ENCODE data around the gene STAC2.

DNA sequence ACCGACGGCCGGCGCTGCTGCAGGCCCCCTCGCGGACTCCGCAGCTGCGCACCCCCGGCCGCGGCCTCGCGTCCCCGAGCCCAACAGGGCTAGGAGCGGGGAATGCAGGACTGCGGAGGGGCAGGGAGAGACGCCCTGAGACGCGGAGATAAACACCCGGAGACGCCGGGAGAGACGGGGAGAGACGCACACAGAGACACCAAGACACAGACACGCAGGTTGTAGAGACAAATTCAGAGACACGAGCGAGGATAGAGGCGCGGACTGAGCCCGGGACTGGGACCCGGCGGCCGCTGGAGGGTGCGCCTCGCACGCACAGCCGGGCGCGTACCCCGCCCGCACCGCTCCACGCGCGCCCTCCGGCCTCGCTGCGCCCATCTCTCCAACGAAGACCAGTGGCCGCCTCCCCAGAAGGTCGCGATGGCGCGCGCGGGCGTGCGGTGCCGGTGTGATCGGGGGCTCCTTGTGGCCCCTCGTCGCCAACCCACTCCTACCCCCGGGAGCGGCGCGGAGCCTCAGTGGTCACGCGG lies 902 bp downstream of the STAC2 start:
- TF ChIP-seq, protein P1, sequence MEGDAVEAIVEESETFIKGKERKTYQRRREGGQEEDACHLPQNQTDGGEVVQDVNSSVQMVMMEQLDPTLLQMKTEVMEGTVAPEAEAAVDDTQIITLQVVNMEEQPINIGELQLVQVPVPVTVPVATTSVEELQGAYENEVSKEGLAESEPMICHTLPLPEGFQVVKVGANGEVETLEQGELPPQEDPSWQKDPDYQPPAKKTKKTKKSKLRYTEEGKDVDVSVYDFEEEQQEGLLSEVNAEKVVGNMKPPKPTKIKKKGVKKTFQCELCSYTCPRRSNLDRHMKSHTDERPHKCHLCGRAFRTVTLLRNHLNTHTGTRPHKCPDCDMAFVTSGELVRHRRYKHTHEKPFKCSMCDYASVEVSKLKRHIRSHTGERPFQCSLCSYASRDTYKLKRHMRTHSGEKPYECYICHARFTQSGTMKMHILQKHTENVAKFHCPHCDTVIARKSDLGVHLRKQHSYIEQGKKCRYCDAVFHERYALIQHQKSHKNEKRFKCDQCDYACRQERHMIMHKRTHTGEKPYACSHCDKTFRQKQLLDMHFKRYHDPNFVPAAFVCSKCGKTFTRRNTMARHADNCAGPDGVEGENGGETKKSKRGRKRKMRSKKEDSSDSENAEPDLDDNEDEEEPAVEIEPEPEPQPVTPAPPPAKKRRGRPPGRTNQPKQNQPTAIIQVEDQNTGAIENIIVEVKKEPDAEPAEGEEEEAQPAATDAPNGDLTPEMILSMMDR (IDR thresholded peaks at IDR 0.05; ENCODE audit: low read length), result no peak
- no peak for TF ChIP-seq EZH2 (optimal IDR thresholded peaks at IDR 0.05; ENCODE audit: low read depth, low read length)
- TF ChIP-seq EZH2phosphoT487 (IDR thresholded peaks at IDR 0.05; ENCODE audit: low read length), result no peak

All from MM.1S (cell line).